Stimulated activated CD4-positive, alpha-beta T cell treated with anti-CD3 and anti-CD28 coated beads, Interleukin-15, amount 100 ng/mL, for 24 hours (primary cell): ENCODE data around the gene KDELR3.

Source experiments
- DNase-seq: peaks from one replicate; pipeline ENCODE4 v3.0.0-alpha.2; 2020

KDELR3 gene

GRCh38 chr22:38484244-38484643, 16.3 kb downstream of the KDELR3 start:
- no peak for DNase-seq

DNA sequence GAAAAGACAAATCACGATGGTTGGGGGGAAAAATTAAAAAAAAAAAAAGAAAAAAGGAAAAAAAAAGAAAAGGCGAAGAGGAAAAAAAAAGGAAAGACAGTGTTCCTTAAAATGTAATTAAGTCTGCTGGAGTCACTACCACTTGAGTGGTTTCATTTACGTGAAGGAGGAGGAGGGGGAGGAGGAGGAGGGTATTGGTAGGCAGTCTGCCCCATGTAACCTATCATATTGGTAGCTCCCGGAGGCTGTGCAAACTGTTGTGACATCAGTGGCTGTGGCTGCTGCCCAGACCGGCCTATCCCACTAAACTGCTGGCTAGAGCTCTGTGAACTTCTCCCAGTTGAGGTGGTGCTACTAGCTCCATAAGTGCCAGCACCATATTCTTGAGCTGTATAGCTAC, 17.9 kb downstream of the KDELR3 start:
- no peak for DNase-seq

DNA sequence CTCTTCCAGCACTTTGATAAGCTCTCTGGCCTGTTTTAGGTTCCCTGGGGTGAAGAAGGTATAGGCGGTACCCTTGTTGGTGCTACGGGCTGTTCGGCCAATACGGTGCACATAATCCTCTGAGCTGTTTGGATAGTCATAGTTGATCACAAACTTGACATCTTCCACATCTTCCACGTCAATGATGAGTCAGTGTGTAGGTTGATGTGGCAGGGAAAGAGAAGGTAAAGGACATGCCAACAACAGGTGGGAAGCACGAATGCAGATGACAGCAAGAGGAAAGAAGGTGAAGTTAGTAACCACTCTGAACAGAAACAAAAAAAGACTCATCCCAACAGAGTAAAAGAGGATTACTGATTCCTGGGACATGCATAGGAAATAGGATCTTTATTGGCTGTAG, 20.1 kb downstream of the KDELR3 start:
- DNase-seq, result peak; percentile 16

GRCh38 chr22:38489142-38489541, 21.2 kb downstream of the KDELR3 start:
- no peak for DNase-seq

GRCh38 chr22:38489561-38490145, 21.8 kb downstream of the KDELR3 start:
- DNase-seq, result no peak

- no peak for DNase-seq
Observed at GRCh38 chr22:38490475-38490874, 22.6 kb downstream of the KDELR3 start.

- no peak for DNase-seq
Observed at GRCh38 chr22:38490915-38491314, 23.0 kb downstream of the KDELR3 start.

GRCh38 chr22:38491707-38492348, 23.9 kb downstream of the KDELR3 start:
- no peak for DNase-seq

GRCh38 chr22:38494498-38494897, 26.6 kb downstream of the KDELR3 start:
- no peak for DNase-seq

- DNase-seq, result no peak
Observed at GRCh38 chr22:38494939-38495338, 27.0 kb downstream of the KDELR3 start.

GRCh38 chr22:38497869-38498268, 30.0 kb downstream of the KDELR3 start:
- no peak for DNase-seq

DNA sequence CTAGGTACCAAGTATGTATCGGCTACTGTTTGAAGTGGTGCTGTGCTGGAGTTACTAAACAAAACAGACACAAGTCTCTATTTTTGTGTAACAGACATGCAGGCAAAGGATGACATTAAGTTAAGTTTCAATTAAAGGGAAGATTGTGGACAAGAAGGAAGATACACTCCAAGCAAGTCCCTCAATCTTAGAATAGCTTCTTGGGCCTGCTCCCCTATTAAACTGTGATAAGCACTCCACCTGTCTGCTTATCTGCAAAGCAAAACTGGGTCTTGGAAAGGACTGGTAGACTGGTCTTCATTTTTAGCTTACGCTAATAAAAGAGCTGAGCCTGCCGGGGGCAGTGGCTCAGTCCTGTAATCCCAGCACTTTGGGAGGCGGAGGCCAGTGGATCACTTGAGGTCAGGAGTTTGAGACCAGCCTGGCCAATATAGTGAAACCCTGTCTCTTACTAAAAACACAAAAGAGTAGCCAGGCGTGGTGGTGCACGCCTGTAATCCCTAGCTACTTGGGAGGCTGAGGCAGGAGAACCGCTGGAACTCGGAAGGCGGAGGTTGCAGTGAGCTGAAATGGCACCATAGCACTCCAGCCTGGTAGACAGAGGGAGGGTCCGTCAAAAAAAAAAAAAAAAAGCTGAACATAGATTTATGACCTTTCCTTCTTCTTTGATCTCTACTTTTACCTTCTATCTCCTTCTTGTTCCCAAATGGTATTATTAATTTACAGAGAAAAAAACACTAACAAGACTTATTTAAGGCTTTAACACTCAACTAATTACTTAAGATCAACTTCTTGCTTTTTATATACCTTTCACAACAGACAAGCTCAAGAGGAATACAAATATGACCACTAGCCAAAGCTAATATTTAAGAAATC, 34.1 kb downstream of the KDELR3 start:
- no peak for DNase-seq

DNA sequence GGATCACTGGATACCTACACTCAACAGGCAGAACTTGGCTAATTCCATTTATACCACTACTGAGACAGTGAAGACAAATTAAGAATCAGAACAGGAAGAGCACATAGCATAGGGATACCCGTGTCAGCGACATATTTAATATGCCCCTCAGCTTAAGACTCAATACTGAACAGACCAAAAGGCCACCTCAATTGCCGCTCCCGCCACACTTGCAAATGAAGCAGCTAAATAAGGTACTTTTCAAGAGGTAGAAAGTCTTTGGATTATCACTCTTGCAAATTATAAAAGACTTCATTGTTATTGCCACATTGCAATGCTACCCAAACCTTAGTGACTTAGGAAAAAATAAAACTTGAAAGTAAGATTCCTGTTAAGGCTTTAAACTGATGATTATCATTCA, 35.1 kb downstream of the KDELR3 start:
- DNase-seq, result no peak

DNA sequence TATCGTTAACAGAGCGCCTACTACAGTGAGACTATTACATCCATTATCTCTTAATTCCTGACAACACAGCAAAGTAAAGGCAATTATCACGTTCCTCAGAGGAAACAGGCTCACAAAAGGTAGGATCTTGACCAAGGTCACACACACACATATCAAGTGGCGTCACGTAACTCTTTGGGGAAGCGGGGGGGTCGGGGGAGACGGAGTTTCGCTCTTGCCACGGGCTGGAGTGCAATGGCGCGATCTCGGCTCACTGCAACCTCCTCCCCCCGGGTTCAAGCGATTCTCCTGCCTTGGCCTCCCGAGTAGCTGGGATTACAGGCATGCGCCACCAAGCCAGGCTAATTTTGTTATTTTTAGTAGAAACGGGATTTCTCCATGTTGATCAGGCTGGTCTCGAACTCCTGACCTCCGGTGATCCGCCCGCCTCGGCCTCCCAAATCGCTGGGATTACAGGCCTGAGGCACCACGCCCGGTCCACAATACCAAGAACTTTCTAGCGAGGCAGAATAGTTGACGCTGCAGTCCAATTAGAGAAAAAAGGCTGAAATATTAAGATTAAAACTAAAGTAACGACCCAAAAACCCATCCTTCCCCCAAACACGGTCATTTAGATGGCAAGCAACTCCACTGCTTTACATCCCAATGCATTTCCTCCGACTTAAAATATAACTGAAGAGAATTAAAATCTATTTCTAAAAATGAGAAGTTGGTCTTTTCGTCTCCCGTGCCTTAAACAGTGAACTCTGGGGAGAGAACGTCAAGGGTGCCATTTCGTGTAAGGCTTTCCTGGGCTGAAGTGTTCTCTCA, 37.0 kb downstream of the KDELR3 start:
- DNase-seq, result peak; percentile 72

DNA sequence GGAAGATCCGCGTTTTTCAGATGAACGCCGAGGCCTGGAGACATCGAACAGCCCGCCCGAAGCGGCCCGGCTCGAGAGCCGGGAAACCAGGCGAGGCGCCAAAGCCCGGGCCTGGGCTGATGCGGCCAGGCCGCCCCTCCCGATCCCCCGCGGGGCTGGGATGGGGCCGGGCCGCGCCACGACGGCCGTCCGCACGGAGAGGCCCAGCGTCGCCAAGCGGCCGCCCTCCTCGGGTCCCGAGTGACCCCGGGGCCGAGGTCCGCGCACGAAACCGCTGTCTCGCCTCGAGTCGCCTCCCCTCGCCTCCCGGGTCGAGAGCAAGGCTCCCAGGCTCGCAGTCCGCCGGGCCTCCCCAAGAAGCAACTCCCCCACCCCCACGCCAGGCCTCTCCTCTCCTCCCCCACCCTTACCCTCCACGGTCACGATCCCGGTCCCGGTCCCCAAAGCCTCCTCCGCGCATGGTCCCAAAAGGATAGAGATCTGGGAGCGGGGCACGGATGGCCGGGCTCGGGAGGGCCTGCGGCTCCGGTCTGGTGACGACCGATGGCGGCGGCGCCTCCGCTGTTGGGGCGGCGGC, 37.7 kb downstream of the KDELR3 start:
- peak; percentile 67 for DNase-seq

DNA sequence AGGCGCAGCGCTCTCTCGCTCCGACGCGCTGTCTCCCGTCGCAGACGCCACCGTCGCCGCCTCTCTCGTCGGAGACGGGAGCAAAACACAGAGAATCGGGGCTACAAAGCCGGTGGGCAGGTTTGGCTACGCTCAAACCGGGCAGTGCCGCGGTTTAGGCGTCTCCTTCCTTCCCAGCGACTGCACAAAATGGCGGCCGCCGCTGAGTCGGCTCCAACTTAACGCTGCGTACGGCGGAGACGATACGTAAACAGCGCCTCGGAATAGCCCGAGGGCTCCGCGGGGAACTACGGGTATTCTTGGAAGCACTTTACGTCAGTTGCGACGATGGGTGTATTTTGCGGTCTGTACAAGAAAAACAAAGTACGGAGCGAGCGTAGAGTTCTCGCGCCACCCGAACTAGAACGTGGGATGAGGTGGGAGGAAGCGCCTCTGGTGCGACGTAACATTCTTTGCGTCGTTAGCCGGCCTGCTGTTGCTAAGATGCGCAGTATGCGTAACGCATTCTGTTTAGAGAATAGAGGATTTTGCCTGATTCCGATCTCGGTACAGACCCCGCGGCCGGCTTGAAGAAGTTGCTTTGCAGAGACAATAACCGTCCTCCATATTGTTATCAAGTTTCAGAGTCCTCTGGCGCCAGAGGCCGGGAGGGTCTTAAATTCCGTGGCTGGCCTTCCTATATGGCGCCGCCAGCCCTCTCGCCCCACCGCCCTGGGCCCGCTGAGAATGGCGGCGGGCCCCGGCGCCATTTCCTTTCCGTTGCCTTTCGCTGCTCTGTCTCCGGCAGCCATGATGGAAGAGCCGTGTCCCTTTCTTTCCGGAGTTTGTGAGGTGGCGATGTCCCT, 38.4 kb downstream of the KDELR3 start, which contains the start of gene DDX17:
Gene DDX17 (minus strand): TSS at position 194 of the 845 bp plus-strand sequence.
- DNase-seq, result peak; percentile 94

GRCh38 chr22:38510416-38510970, 42.6 kb downstream of the KDELR3 start:
- no peak for DNase-seq

DNA sequence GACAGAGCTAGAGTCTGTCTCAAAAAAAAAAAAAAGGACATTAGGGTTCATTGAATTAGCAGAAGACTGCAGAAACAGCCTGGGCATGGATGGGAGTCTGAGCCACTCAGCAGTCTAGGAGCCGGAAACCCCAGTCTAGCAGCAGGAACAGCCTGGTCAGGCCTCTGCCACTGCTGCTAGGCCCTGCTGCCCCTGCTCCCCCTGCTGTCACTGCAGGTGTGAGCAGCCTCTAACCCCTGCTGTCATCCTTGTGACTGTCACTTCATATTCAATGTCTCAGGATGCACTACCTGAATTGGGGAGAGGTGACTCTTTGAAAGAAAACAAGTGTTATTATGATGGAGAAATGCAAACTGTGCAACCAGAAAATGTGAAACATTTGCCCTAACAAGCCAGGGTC, 45.2 kb downstream of the KDELR3 start:
- DNase-seq, result peak; percentile 42

DNA sequence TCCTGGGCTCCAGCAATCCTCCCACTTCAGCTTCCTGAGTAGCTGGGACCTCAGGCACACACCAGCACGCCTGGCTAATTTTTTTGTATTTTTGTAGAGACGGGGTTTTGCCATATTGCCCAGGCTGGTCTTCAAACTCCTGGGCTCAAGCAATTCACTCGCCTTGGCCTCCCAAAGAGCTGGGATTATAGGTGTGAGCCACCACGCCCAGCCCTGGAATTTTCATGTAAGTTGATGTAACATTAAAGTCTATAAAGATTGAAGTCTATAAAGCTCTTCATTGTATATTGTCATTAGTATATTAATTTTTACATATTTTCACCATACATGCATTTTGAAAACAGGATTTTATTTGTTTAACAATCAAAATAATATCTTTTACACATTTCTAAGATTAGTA, 50.7 kb downstream of the KDELR3 start:
- DNase-seq, result no peak

DNA sequence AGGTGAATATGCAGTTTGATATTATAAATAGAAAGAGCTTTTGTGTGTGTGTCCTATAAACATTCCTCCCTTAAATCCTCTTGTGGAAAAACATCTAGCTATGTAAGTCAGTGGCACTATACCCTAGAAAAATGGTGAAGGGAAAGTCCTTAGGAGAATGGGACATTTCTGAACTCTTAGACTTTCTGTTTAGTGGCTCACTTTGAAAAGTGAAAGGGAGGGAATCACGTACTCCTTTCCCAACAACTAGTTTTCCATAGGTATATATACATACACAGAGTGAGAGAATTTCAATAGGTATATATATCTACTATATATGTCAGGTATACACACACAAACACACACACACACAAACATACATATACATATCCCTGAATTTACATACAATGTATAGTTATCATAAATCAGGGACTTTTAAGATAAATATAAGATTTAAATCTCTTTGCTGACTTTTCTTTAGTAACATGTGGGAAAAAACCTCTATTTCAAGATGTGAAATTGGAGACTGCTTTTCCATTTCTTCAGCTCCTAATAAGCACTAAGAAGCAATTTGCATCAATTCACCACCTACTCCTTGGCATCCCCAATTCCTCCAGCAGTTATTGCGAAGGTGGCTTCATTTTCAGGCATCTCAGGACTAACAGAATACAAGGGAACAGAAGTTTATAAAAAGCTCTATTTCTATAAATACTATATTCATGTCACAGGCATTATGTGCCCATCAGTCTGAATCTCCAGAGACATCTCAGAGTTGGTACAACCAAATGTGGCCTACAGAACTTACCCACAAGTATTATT, 51.8 kb downstream of the KDELR3 start:
- DNase-seq, result no peak

GRCh38 chr22:38523029-38523428, 55.1 kb downstream of the KDELR3 start:
- no peak for DNase-seq
